ENCODE measurements around the gene TMCC2. TPM values are rescaled to one million over a fixed set of nuclear protein-coding genes. Genes with fewer than 3 reads are reported as not detected.

Gene TMCC2
- total and polyA plus RNA-seq, 2 of the 4 experiments (the other 2 are of a cell fraction) = 2.0 to 4.2 TPM

- peaks cover 38% of the 10 kb centered on the region for H3K4me1 ChIP-seq (ENCODE audit: control insufficient read depth, insufficient read depth, low read length)
- 17% methylated on average over 1 of the region's 8 CpGs; no CpG with 5 or more reads in 1 of the 2 experiments for WGBS, 2 experiments (ENCODE audit: extremely low coverage in 2 of 2, insufficient read length in 1 of 2)
- peak overlapping the region; percentile 44 for H3K27ac ChIP-seq (ENCODE audit: insufficient read depth, low read length)
- H4K5ac ChIP-seq (ENCODE audit: low read depth, low read length) = peak overlapping the region; percentile 56
- H3K14ac ChIP-seq (replicated peaks; ENCODE audit: low read depth, low read length) = peak overlapping the region; percentile 5
- peak overlapping the region; percentile 94 for H2BK120ac ChIP-seq (ENCODE audit: low read depth, low read length)
- no peaks in the 10 kb centered on the region for H3K27me3 ChIP-seq (ENCODE audit: control insufficient read depth, insufficient read depth, low read length)
- peak overlapping the region; percentile 88 for H2AK9ac ChIP-seq (replicated peaks; ENCODE audit: low read depth, low read length, poor library complexity)
- H3K36me3 ChIP-seq (ENCODE audit: control insufficient read depth, insufficient read depth, low read length) = no peaks in the 10 kb centered on the region
- peak overlapping the region; percentile 69 for H2BK15ac ChIP-seq (ENCODE audit: low read depth, low read length)
- peaks cover 49% of the 10 kb centered on the region for H3K9me1 ChIP-seq (ENCODE audit: insufficient read depth, low read length)
- peak overlapping the region; percentile 92 for H2BK20ac ChIP-seq (ENCODE audit: low read depth, low read length)
- peak overlapping the region; percentile 67 for H4K91ac ChIP-seq (ENCODE audit: insufficient read depth, low read depth, low read length)
- H3K56ac ChIP-seq (ENCODE audit: extremely low read depth, insufficient read depth, low read length) = no peak overlapping the region
- no peak overlapping the region for H3K4me3 ChIP-seq (ENCODE audit: insufficient read depth, low read depth, low read length)
- TF ChIP-seq, protein P1, sequence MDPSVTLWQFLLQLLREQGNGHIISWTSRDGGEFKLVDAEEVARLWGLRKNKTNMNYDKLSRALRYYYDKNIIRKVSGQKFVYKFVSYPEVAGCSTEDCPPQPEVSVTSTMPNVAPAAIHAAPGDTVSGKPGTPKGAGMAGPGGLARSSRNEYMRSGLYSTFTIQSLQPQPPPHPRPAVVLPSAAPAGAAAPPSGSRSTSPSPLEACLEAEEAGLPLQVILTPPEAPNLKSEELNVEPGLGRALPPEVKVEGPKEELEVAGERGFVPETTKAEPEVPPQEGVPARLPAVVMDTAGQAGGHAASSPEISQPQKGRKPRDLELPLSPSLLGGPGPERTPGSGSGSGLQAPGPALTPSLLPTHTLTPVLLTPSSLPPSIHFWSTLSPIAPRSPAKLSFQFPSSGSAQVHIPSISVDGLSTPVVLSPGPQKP (IDR thresholded peaks at IDR 0.05; ENCODE audit: borderline replicate concordance, low read depth, low read length) = no peak
- TF ChIP-seq CEBPB (IDR thresholded peaks at IDR 0.05; ENCODE audit: low read depth, low read length) (no peak), MXI1 (IDR thresholded peaks at IDR 0.05; ENCODE audit: borderline replicate concordance, low read depth, low read length) (no peak)
- H3K23ac ChIP-seq (ENCODE audit: low read depth, low read length) = peak overlapping the region; percentile 64
- H4K8ac ChIP-seq (ENCODE audit: low read depth in 2 of 2, low read length in 2 of 2) = peak overlapping the region; percentile 28 to 86
- no TSS peak for BruUV-seq (replicated peaks)
- no peaks in the 10 kb centered on the region for H3K9me3 ChIP-seq (ENCODE audit: control insufficient read depth, insufficient read depth, low read length)
- DNase-seq (peak; percentile 59), ATAC-seq (ENCODE audit: low read depth) (no peak)
- peak overlapping the region; percentile 8; the same call in 1 of the 2 replicates for H3K9ac ChIP-seq (ENCODE audit: low read depth, low read length)
- H2BK5ac ChIP-seq (ENCODE audit: low read depth, low read length, poor library complexity, severe bottlenecking) = peak overlapping the region; percentile 66
- POLR2A ChIA-PET (ENCODE audit: unreplicated experiment) = interaction anchor here (0.7 kb wide), 1 partner anchor 29 kb away, joined by 3 read pairs; no protein-coding TSS in a partner anchor
- peaks cover 0 to 42% of the 10 kb centered on the region in 2 experiments; a peak in 3 of 4 replicates for H3K79me1 ChIP-seq (ENCODE audit: low read depth in 1 of 2, low read length in 2 of 2)
- H3K4me2 ChIP-seq (ENCODE audit: low read depth, low read length) = no peak overlapping the region
- H3K4ac ChIP-seq (ENCODE audit: low read depth, low read length) = peak overlapping the region; percentile 92
- in situ Hi-C loops (cut with MboI; ENCODE audit: low sequenced_read_pairs) (no loop called here), dilution Hi-C loops (cut with HindIII; ENCODE audit: low sequenced_read_pairs, unreplicated experiment) (no loop called here), intact Hi-C loops (cut with micrococcal nuclease) (no loop called here)
- peak overlapping the region; percentile 85 for H2AFZ ChIP-seq (replicated peaks; ENCODE audit: low read length, poor library complexity)
- CTCF ChIA-PET = interaction anchor here (1.4 to 1.5 kb wide), 2 partner anchors 29 to 38 kb away, joined by 3 to 4 read pairs; no protein-coding TSS in a partner anchor
- no peaks in the 10 kb centered on the region for H4K20me1 ChIP-seq (ENCODE audit: insufficient read depth, low read length)
- H3K18ac ChIP-seq (ENCODE audit: low read depth, low read length) = peak overlapping the region; percentile 26
- peak overlapping the region; percentile 97 for H2AK5ac ChIP-seq (ENCODE audit: low read depth, low read length)
Measured at GRCh38 chr1:205287767-205288559, 60.2 kb downstream of the TMCC2 start.
